ENCODE results near the gene ACYP1.

ACYP1 gene

GRCh38 chr14:75063491-75064204 lies at the start of gene ACYP1:
Gene ACYP1 (minus strand): TSS chr14:75064024. CDS start chr14:75063553, 471 bp downstream.
- peak; percentile 97 for DNase-seq

DNA sequence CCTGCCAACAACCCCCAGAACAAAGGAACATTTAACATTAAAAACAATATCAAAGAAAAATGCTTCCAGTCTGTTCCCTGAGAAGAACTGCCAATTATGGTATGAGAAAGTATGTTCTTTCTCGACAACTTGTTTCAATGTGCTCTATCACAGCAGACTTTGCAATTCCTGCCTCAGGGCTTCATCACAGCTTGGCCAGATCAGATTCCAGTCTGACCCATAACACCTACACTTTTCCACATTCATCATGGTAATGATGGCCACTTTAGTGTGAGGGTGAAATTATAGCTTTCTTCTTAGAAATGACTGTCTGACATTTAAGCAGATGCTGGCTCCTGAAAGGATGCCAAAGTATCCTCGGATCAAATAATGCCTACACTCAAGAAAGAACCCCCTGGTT lies 46.1 kb upstream of the ACYP1 start:
- no peak for DNase-seq

- DNase-seq = no peak
These were observed 43.4 kb upstream of the ACYP1 start for GRCh38 chr14:75107186-75107585.

GRCh38 chr14:75101491-75101890 lies 37.7 kb upstream of the ACYP1 start:
- DNase-seq = no peak

GRCh38 chr14:75098682-75099081 lies 34.9 kb upstream of the ACYP1 start:
- no peak for DNase-seq

GRCh38 chr14:75098212-75098611 lies 34.4 kb upstream of the ACYP1 start:
- no peak for DNase-seq

DNA sequence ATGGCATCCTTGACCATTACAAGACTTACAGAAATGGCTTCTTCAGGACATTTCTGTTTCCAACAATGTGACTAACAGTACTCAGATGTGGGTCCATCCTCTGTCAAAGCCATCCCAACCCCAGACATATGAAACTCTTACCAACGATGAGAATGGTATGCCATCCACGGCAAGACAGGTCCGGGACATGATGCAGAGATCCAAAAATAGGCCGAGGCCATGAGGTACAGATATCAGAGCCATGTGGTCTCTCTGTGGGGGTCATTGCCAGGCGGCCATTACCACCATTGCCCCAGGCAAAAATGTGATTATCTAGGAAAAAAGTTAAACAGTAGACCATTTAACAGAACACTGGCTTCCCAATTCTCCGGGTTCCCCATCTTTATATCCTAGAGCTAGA lies 33.1 kb upstream of the ACYP1 start:
- no peak for DNase-seq

DNA sequence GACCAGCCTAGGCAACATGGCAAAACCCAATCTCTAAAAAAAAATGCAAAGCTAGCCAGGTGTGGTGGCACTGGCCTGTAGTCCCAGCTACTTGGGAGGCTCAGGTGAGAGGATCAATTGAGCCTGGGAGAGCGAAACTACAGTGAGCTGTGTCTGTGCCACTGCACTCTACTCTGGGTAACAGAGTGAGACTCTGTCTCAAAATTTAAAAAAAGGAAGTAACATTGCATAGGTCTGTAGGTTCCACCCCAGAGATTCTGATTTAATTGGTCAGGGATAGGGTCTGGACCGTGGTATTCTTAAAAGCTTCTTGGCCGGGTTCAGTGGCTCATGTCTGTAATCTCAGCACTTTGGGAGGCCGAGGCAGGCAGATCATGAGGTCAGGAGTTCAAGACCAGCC lies 31.9 kb upstream of the ACYP1 start:
- no peak for DNase-seq

DNA sequence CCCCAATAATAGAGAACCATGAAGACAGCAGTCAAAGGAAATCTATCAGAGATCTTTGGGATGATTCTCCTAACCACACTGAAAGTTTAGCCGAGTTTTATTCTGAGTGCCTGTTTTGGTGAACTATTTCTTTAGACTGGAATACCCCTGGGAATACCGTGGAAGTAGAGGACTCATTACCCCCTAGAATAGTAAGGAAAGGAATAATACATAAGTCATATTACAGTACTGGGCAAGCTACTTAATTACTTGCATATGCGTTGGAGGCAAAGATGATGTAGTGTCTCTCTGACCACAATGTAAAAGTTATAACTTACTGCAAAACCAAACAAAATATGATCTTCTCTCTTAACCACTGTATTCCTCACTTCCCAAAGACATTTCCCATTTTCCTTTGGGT lies 31.1 kb upstream of the ACYP1 start:
- DNase-seq = no peak

- DNase-seq = no peak
These were observed 28.9 kb upstream of the ACYP1 start for GRCh38 chr14:75092698-75093097.

DNA sequence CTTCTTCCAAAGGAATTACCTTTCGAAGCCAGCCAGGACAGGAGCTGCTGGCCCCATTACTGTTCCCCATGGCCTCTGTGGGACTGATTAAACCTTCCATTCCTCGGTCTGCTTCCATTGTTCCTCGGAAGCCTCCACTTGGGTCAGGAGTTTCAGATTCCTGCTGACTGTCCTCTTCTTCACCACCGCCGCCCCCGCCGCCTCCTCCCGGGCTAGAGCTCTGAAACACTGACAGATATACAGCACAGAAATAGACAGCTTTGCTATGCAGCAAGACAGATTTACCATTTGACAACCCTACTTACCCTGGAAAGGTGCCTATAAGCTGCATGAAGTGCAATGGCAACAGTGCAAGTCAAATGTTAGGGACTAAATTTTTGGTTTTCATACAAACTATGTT lies 27.4 kb upstream of the ACYP1 start:
- no peak for DNase-seq

GRCh38 chr14:75090353-75090752 lies 26.5 kb upstream of the ACYP1 start:
- DNase-seq = no peak

GRCh38 chr14:75088566-75089373 lies 24.9 kb upstream of the ACYP1 start:
- DNase-seq = peak; percentile 61

DNA sequence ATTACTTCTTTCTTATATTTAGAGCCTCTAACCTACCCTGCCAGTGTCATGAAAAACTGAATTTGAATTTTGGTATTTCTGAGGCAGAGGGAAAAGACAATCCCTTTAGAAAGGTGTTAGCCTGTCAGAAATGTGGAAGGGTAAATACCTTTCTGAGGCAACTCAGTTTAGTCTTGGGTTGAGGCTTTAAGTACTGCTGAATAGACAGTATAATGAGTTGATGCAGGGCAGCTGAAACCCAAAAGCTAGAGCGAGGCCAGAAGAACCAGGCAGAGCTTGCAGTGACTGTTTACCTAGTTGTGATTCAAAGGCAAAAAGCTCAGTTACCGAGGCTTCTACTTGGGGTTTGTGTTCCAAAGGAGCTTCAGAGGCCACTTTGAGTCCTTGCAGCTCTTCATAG lies 24.3 kb upstream of the ACYP1 start:
- DNase-seq = no peak

- no peak for DNase-seq
These were observed 20.7 kb upstream of the ACYP1 start for GRCh38 chr14:75084513-75084912.

- no peak for DNase-seq
These were observed 19.4 kb upstream of the ACYP1 start for GRCh38 chr14:75083271-75083670.

- peak; percentile 26 for DNase-seq
These were observed 17.9 kb upstream of the ACYP1 start for GRCh38 chr14:75081660-75082229.

DNA sequence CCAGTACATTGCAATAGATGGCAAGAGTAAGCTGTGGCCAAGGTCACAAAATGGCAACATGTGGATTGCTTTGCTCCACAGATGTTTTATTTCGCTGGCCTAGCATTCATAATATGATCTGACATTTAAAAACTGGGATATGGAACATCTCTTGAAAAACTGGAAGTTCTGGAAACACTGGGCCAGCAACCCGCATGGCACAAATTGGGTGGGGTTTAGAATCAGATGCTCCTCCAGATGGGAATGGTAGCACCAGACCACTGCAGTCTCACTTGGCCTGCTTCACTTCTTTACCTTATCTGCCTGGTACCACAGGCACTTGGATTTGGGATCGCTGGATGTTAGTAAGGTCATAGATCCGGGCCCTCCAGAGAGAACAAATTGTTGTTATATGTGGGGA lies 15.7 kb upstream of the ACYP1 start:
- no peak for DNase-seq

GRCh38 chr14:75077794-75078193 lies 14.0 kb upstream of the ACYP1 start:
- DNase-seq = no peak

DNA sequence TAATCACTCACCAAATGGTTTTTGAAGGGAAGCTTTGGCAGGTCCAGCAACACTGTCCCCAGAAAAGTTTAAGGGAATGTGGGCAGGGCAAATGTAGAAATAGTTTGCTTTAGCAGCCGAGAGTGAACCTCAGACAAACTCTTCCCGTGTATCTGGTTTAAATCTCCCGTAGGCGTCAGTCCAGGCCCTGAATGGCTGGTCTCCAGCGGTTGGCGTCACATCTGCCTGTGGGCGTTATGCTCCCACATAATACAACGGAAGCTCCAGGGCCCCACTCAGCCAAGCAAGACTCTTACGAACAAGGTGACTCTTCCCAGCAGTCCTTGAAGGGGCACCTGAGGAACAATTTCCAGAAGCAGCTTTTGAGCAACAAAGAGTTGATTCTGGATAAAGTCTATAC lies 6.6 kb upstream of the ACYP1 start:
- peak; percentile 69 for DNase-seq

DNA sequence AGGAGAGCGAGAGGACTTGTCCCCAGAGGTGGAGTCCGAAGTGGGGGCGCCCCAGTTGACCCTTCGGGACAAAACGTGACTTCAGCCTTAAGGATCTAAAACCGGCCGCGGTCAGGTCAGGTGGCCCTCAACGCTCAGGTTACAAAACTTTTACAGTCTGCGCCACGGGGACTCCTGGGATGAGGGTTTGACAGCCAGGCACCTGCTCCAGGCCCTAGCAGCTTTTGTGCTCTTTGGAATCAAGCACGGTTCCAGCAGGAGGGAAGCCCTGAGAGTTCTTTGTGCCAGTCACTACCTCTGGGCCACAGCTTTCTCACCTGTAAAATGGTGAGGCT lies 6.0 kb upstream of the ACYP1 start:
- DNase-seq = no peak

GRCh38 chr14:75069121-75069810 lies 5.4 kb upstream of the ACYP1 start, which contains the start of gene ZC2HC1C:
Gene ZC2HC1C (plus strand): TSS chr14:75069641. CDS start chr14:75070574, 933 bp downstream.
- peak; percentile 95 for DNase-seq

All from right hindlimb (tissue), 1 donor.